NCI-H1436 (cell line): Measurements from ENCODE around the gene MTNR1B.

Experiments
- DNase-seq: peaks from one replicate; lab custom pipeline; 2025; lab: John Stamatoyannopoulos, UW

MTNR1B gene

DNA sequence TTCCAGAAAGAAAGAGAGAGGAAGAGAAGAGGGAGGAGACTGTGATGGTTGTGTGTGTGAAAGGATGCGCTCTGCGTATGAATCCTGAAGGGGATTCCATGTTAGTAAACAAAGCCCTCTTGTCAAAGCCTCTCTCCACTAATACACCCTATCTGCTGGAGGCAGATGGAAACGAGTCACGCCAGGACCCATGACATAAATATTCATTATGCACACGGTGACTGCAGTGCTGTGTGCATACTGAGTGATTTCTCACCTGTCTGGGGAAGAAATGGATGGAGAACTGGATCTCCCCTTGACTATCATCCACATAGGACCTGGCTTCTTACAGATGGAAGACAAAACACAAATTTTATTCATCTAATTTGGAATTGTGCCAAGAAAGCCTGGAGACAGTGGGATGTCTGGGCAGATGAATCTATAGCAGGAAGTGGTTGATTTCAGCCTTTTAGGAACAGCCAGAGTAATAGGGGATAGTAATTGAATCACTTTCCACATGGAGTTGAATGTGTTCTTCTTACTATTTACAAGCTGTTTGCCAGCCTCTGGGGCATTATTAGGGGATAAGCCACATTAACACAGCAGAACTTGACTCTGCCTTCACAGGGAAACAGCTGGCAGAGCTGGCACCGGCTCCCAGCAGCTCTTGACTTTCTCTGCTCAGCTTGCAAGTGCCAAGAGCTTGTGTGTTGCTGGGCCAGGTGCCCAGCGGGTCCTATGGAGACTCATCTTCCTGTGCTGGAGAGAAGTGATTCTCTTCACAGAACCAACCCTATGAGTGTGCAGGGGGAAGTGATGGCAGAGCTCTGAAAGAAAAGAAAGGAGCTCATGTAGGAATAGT, 9.0 kb downstream of the MTNR1B start:
- peak; percentile 85 for DNase-seq

DNA sequence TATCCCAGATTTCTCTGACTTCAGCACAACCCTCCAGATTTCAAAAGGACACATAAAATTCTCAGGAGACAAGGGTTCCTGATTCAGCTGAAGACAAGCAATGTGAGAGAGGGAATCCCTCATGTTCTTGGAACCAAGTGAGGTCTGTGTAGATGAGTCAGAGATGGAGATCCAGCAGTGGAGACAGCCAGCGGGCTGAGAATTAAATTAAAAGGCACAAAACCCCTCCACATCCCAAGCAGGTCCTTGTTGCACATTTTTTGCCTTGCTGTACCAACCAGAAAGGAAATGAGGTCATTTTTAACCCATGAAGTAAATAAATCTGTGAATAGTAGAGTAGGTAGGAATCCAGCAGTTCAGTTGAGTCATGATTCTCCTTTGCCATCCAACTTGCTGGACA, 9.7 kb downstream of the MTNR1B start:
- no peak for DNase-seq

DNA sequence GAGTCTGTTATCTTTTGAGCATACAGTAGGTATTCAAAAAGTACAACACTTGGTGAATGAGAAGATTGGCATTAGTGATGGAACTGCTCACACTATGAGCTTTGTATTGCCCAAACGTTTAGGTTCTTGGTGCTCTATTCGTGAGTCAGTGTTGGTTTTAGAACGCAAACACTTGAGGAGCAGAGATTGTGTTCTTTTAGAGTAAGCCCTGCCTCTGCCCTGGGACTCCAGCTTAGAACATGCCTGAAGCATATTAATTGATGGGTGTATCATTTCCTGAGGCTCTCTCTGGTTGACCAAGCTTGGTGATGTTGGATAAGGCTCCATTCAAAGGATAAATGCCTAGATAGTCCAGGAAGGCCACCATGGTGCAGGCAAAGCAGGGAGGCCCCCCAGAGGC, 10.9 kb downstream of the MTNR1B start:
- DNase-seq, result no peak

DNA sequence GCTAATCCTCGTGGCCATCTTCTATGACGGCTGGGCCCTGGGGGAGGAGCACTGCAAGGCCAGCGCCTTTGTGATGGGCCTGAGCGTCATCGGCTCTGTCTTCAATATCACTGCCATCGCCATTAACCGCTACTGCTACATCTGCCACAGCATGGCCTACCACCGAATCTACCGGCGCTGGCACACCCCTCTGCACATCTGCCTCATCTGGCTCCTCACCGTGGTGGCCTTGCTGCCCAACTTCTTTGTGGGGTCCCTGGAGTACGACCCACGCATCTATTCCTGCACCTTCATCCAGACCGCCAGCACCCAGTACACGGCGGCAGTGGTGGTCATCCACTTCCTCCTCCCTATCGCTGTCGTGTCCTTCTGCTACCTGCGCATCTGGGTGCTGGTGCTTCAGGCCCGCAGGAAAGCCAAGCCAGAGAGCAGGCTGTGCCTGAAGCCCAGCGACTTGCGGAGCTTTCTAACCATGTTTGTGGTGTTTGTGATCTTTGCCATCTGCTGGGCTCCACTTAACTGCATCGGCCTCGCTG, 12.1 kb downstream of the MTNR1B start:
- no peak for DNase-seq

DNA sequence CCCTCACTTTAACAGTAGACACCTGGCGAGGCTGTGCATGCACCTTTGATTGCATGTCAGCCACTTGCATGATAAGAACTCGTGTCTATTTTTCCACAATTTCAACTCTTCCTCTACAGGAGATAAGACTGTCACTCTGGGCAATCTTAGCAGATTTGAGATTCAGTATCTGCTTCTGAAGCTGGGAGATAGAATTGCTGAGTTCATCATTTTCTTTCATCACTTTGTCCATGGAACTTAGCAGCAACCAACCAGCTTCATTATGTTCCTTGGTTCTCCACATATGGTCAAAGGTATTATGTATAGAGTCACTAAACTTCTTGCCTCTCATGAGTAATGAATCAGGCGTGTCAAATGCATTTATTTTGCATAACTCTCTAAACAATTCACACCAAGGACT, 17.1 kb downstream of the MTNR1B start:
- DNase-seq, result no peak

DNA sequence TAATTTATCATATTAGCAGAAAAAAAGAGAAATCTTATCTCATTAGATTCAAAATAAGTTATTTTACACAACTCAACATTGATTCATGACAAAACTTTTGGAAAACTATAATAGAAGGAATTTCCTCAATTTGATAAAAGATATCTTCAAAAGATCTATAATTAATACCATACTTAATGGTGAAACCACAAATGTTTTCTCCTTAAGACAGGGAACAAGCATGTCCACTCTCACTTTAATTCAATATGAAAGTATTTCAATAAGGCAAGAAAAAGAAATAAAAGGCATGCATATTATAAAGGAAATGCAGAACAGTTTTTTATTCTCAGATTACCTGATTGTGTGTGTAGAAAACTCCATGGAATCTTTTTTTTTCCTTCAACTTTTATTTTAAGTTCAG, 23.6 kb downstream of the MTNR1B start:
- no peak for DNase-seq

DNA sequence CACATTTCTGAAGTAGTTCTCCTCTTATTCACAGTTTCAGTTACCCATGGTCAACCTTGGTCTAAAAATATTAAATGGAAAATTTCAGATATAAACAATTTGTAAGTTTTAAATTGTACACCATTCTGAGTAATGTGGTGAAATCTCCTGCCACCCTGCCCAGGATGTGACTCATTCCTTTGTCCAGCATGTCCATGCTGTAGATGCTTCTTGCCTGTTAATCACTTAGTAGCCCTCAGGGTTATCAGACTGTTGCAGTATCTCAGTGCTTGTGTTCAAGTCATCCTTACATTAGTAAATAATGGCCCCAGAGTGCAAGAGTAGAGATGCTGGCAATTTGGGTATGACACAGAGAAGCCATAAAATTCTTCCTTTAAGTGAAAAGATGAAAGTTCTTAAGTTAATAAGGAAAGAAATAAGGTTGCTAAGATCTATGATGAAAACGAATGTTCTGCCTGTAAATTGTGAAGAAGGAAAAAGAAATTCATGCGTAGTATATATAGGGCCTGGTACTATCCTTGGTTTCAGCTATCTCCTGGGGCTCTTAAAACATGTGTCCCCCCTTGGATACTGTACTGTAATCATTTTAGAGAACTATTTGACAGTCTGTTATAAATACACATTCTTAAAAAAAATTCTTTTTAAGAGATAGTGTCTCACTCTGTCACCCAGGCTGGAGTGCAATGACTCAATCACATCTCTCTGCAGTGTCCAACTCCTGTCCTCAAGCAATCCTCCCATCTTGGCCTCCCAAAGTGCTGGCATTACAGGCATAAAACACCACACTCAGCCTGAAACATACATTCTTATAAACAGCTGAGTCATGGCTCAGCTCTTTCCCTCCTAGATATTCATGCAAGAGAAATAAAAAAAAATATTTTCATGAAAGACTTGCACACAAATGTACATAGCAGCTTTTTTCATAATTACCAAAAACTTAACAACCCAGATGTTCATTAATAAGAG, 31.3 kb downstream of the MTNR1B start:
- no peak for DNase-seq

DNA sequence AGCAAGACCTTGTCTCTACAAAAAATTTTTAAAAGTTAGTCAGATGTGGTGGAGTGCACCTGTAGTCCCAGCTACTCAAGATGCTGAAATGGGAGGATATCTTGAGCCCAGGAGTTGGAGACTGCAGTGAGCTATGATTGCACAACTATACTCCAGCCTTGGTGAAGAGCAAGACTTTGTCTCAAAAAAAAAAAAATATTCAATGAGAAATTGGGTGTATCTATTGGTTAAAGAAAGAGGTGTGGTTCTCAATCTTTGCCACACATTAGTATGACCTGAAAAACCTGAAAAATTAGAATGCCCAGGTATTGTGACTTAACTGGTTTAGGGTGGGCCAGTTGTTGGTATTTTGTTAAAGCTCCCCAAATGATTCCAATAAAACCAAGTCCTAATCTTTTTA, 32.4 kb downstream of the MTNR1B start:
- no peak for DNase-seq

DNA sequence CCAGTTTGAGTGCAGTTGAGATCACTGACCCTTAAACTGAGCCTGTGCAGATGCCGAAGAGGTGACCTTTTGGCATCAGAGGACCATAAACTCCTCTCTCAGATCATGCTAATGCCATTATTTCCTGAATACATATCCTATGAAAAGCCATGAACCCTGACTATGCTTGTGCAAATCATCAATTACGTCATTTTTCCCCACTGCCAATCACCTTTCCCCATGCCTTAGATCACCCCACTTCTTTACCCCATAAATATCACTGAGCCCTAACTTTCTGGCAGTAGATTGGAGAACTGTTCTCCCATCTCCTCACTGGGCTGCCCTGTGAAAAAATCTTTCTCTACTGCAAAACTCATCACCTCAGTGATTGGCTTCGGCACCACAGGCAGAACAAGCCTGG, 32.9 kb downstream of the MTNR1B start:
- no peak for DNase-seq

DNA sequence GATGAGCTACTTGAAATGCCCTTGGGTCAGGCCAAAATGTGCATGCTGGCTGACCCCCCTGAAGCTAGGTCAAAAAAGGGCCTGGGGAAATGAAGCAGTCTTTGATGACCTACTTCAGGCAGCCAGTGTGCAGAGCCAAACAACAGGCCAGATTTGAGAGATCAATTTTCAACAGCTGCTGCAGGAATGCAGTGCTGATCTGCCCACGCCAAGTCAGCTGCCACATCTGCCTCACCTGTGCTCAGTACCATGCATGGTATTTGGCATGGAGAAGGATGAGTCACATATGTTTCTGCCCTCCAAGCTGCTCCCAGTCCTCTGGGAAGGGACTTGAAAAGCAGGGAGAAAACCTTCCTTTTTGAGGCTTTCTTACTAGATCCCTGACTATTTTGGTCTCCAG, 35.8 kb downstream of the MTNR1B start:
- no peak for DNase-seq

DNA sequence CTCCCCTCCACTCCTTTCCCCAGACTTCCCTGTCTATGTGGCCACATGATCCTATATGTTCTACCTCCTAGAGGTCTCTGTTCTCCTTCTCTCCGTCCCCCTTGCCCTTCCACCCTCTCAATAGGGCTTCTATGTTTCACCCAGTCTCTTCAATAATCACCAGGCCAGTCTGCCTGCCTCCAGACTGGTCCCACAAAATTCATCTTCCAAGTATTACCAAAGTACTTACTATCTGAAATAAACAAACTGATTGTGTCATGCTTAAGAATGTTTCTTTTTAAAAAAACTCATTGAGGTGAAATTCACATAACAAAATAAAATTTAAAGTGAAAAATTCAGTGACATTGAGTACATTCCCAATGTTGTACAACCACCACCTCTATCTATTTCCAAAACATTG, 44.2 kb downstream of the MTNR1B start:
- DNase-seq, result no peak

DNA sequence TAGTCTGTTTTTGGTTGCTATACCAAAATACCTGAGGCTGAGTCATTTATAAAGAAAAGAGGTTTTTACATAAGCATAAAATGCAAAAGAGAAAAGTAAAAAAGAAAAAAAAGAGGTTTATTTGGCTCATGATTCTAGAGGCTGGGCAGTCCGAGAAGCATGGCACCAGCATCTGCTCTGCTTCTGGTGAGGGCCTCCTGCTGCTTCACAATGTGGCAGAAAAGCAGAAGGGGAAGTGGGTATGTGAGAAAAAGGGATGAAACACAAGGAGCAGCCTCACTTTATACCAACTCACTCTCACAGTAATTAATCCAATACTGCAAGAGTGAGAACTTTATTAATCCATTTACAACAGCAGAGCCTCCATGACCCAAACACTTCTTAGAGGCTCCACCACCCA, 47.1 kb downstream of the MTNR1B start:
- DNase-seq, result no peak

DNA sequence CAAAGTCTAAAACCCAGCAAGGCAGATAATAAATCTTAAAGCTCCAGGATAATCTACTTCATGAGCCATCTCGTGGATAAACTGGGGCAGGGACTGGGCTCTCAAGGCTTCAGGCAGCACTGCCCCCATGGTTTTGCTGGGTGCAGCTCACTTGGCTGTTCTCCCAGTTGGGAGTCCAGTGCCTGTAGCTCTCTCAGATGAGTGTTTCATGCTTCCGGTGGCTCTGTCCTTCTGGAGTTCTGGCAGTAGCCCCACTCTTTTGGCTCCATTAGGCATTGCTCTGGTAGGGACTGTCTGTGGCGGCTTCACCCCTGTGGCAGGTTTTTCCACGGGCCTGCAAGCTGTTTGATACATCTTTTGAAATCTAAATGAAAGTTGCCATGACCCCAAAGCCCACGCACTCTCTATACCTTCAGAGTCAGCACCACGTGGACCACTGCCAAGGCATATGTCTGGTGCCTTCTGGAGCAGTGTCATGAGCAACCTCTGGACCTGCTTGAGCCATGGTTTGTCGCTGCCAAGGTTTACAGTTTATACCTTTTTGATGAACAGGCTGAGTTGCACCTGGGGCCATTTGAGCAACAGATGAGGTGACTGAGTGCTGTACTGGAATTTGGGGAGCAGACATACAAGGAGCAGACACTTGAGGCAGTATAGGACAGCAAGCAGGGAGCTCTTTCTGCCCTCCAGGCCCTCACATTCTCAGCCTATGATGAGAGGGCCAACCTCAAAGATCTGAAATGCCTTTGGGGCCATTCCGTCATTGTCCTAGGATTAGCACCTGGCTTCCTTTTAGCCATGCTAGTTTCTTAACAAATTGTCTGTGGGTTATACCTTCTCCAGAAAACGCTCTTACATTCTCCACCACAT, 48.6 kb downstream of the MTNR1B start:
- DNase-seq, result no peak

DNA sequence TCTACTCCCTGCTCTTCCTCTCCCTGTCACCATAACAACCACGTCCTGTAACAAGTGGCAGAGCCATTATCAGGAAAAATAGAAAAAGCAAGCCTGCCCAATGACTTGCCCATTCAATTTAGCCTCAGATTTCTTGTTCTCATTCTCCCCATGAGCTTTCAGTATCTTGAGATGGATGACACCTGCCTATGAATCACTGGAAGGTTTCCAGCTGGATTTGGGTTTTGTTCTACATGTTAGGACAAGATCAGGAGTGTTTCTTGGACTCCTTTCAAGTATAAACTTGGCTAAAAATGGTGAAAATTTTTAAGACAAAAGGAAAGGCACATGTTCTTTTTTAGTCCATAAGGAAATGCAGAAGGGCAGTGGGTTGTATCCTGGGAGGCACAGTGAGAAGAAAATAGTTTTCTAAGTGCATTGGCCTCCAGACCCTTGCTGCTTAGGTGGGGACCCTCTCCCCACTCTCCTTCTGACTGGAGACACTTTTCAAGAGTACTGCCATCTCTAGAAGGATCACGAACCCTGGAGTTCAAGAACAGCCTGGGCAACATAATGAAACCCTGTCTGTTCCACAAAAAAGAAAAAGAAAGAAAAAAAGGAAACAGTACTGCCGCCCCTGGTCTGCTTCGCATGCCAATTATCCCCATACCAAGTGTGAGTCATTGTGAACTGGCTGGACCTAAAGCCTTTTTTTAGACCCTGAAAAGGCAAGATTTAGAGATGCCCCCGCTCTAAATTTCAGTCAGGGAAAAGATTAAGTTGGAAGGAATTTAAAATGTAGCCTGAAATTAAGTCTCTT, 51.0 kb downstream of the MTNR1B start:
- peak; percentile 30 for DNase-seq

DNA sequence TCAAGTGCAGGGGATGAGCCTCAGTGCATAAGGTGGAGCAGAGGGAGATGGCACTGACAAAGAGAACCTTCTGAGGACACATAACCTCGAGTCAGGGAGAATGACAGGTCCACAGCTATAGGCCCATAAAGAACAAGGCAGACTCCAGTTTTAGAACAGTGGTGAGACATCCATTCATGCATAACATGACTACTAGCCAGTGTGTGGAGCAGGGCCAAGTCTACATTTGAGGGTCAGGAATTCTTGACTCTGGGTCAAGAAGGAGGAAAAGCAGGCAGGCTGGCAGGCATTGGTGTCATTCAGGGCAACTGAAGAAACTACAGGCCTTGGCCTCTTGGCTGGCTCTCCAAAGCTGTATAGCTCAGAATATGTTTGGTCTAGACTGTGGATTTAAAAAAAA, 54.9 kb downstream of the MTNR1B start:
- DNase-seq, result no peak

DNA sequence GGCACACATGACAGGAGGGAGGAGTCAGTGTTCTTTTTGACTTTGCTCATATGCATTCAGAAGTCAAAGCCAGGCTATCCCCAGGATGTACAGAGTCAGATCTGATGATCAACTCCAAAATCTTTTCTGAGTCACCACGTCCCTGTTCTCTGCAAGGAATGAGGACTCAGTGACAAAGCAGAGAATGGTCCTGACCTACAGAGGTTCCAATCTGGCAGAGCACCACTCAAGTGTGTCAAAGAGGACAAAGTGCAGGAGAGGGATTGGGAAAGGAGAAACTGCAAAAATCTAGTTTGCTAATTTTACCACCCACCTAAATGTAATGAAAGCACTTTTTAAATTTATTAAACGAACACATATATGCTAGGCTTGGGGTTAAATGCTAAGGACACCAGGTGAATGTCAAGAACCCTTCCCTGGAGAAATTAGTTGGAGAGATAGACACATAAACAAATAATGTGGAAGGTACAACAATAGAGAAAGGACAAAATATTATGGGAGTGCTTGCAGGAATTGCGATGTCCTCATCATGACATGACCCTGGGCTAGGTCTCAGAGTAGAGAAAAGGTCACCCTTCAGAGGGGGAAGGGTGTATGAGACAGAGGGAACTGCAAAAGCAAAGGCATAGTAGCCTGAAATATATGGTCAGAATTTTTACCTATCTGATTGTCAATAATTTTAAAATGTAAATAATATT, 56.3 kb downstream of the MTNR1B start:
- DNase-seq, result no peak

DNA sequence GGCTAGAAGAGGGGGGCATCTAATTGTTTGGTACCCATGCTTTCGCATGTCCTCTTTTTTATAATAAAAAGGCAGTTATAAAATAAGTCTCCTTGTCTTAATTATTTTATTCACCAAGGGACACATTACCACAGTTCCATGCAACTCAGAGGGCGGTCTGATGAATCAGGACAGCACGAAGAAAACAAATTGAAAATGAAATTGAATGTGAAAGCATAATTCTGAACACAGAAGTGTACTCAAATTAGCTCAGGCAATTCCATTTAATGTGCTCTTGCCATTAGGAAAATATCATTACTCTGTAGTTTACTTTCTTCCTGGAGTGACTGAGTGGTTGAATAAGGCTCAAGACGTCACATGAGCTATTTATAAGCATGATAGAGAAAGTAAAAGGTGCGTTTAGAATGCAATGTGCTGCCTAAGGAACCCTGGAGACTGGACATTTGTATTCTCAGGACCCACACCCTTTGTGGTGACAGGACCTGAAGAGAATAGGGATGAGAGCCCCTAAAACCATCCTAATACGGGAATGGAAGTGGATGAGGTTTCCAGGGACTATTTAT, 59.6 kb downstream of the MTNR1B start:
- DNase-seq, result peak; percentile 55

DNA sequence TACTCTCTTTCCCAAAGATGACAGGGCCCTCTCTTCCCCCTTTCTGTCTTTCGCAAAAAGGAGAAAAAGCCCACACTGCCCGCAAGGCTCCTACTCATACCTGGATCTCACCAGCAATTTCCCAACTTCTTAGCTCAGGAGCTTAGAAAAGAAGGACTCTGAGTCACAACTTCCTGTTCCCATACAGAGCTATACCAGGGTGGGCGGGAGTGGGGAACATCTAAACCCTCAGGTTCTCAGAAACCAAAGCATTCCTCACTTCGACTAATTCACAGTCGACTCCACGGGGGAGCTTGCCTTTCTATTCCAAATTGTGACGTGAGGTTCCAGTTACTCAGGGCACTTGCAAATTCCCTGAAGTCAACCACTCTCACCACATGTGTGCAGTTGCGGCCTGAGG, 61.9 kb downstream of the MTNR1B start:
- no peak for DNase-seq
